Posterior cingulate gyrus (tissue), 11 donors: ENCODE results near the gene LTBP4.

Experiments used
- DNase-seq, 10 donors: peaks; one replicate each; pipeline versions ENCODE4 v3.0.0 to v3.0.0-alpha.2; 2020 to 2021; ENCODE audit warnings: mixed read lengths in 3 of 10
- intact Hi-C: fragments of 100-400 bp; cut with DNase I; formaldehyde crosslinking; loops from one replicate; pipeline ENCODE4 v1.15.1; 2023

LTBP4 gene

DNA sequence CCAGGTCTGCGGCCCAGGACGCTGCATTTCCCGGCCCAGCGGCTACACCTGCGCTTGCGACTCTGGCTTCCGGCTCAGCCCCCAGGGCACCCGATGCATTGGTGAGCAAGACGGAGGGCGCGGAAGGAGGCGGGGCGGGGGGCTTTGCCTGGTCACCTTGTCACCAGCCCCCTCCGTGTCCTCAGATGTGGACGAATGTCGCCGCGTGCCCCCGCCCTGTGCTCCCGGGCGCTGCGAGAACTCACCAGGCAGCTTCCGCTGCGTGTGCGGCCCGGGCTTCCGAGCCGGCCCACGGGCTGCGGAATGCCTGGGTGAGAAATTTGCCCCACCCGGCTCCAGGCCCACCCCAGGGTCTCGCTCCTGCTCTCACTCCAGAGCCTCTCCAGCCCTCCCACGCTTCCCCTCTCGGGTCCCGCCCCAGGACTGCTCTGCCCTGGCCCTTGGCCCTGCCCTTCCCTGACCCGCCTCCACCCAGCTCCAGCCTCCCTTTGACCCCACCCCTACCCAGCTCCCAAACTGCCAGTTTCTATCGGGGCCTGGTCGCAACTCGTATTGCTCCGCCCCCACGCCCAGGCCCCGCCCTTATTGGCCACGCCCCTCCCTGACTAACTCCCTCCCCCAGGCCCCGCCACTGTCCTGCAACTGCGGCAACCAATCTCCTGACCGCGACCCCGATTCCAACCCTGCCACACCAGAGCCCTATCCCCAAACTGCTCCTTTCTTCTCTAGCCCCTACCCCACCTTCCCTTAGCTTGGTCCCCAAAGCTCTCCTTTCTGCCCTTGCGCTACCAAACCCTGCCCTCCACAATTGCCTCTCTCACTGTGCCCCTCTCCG lies 8.6 kb downstream of the LTBP4 start:
- peak in 8 of 10 donors; percentile 38 to 96 (median 74) for DNase-seq
- intact Hi-C loops, result no loop called here

DNA sequence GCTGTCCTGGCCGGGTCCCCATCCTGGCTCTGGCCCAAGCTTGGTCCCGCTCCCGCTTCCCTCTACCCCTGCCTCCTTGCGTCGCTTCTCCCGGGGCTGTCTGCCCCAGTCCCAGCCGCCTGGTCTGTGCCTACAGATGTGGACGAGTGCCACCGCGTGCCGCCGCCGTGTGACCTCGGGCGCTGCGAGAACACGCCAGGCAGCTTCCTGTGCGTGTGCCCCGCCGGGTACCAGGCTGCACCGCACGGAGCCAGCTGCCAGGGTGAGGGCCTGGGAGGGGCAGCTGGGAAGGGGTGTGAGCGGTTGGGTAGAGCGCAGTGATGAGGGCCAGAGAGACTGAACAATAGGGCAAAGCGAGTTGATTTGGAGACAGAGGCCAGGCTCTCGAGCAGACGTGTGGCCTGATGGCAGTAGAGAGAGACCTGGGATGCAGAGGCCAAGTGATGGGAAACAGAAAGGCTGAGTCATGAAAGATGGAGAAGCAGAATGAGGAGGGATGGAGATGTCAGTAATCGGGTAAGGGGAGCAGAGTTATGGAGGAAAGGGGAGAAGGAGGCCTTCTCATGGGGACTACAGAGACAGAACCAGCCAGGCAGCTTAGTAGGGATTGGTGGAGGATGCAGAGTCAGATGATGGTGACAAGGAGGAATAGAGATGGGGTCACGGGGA lies 9.4 kb downstream of the LTBP4 start:
- peak in 5 of 10 donors; percentile 34 to 93 (median 57) for DNase-seq
- intact Hi-C loops, result no loop called here

DNA sequence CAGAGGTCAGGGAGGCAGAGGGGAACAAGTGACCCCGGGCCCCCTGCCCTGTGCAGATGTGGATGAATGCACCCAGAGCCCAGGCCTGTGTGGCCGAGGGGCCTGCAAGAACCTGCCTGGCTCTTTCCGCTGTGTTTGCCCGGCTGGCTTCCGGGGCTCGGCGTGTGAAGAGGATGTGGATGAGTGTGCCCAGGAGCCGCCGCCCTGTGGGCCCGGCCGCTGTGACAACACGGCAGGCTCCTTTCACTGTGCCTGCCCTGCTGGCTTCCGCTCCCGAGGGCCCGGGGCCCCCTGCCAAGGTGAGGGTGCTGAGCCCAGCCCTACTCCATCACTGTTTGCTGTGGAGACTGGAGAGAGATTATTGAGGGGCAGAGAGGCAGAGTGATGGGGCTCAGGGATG lies 9.9 kb downstream of the LTBP4 start:
- peak in 1 of 10 donors; percentile 74 for DNase-seq
- intact Hi-C loops, result no loop called here

DNA sequence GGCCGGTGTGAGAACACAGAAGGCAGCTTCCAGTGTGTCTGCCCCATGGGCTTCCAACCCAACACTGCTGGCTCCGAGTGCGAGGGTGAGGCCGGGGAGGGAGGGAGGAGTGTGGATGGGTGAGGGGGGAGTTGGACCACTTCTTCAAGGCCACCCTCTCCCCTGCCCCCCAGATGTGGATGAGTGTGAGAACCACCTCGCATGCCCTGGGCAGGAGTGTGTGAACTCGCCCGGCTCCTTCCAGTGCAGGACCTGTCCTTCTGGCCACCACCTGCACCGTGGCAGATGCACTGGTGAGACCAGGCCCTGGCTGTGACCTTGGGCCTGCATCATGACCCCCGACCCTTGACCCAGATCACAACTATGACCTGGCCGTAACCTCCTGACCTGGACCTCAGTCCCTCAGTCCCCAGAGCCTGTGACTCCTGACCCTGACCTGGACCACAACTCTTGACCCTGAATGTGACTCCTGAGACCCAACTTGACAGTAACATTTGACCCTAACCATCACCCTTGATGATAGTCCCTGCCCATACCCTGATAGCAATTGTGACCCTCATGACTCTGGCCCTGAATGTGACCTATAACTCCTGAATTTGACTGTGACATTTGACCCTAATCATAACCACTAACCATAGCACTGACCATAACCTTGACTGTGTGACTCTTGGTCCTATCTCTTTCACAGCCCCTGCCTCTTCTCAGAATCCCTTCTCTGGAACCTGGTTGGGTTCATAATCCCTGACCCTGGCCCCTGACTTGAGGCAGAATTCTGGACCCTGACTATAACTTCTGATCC lies 10.9 kb downstream of the LTBP4 start:
- intact Hi-C loops, result no loop called here

GRCh38 chr19:40612831-40613689 lies 11.9 kb downstream of the LTBP4 start:
- DNase-seq, result peak in 1 of 10 donors; percentile 82
- intact Hi-C loops, result no loop called here

More for the DNA sequence above, 10.9 kb downstream of the LTBP4 start:
- peak in 1 of 10 donors; percentile 43 for DNase-seq

DNA sequence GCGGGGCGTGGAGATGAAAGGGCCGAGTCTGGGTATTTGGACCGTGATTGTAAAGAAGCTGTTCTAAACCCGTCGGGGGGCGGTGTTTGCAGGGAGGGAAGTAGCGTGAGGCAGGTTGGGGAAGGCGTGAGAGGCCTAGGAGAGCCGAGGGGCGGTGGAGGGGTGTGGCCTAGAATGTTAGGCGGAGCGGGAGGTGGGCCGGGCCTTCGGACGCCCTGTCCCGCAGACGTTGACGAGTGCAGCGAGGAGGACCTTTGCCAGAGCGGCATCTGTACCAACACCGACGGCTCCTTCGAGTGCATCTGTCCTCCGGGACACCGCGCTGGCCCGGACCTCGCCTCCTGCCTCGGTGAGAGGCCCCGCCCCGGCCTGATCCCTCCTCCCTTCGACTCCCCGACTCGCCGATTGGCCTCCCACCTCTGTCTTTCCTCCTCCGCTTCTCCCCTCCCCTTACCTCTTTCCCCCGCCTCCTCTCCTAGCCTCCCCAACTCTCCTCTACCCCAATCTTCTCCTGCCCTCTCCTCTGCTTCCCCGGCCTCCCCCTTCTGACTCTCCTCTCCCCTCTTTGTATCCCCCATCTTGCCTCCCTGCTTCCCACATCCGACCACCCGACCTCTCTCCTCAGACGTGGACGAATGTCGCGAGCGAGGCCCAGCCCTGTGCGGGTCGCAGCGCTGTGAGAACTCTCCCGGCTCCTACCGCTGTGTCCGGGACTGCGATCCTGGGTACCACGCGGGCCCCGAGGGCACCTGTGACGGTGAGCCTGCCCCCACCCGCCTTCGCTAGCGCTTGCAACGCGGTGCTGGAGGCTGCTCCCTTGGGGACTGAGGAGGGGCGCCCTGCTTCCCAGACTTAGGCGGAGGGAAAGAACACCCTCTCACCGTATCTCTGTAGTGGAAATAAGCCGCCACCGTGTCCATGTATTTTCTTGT lies 12.8 kb downstream of the LTBP4 start:
- DNase-seq, result peak in 2 of 10 donors; percentile 77 to 86
- intact Hi-C loops, result no loop called here

DNA sequence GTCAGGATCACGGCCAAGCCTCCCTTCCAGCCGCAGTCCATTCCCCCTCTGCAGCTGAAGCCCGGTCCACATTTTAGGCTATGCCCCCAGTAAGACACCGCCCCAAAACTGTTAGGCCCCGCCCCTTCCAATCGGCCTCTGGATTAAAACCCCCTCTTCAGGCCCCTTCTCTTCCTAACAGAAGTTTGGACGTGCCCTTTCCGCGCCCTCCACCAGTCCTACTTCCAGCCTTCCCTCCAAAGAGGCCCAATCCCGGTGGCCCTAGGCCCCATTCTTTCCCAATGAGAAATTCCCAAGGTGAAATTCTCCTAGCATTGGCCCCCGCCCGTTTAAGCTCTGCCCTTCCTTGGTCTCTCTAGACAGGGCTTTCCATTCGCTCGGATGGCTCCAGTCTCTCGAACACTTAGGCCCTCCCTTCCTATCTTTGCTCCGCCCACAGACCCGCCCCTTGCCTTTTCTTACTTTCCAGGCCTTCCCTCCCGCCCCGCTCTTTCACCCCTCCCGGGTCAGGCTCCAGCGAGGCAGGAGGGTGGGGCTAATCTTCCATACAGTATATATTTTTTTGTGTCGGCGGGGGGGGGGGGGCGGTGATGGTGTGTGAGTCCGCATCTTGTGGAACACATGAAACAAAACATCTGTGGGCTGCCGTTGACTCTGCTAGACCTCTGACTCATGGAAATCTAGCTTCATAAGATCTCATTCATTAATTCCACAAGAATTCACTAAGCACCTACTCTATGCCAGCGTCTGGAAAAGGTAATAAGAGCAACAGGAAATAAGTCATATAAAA lies 13.6 kb downstream of the LTBP4 start:
- DNase-seq, result peak in 1 of 10 donors; percentile 64

DNA sequence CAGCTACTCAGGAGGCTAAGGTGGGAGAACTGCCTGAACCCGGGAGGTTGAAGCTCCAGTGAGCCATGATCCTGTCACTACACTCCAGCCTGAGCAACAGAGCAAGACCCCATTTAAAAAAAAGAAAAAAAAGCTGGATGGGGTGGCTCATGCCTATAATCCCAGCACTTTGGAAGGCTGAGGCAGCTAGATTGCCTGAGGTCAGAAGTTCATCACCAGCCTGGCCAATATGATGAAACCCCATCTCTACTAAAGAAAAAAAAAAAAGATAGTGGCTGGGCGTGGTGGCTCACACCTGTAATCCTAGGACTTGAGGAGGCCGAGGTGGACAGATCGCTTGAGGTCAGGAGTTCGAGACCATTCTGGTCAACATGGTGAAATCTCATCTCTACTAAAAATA lies 15.0 kb downstream of the LTBP4 start:
- intact Hi-C loops, result no loop called here
- peak in 2 of 10 donors; percentile 3 to 5 for DNase-seq

More for the DNA sequence above, 13.6 kb downstream of the LTBP4 start:
- intact Hi-C loops, result no loop called here

DNA sequence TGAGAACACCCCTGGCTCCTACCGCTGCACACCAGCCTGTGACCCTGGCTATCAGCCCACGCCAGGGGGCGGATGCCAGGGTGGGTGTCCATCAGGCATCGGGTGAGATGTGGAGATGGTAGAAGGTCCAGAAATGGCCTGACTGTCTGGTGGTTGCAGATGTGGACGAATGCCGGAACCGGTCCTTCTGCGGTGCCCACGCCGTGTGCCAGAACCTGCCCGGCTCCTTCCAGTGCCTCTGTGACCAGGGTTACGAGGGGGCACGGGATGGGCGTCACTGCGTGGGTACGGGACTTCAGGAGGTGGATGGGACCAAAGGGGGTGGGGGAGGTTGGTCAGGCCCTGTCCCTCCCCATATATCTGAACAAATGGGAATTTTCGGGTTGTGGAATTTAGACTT lies 15.8 kb downstream of the LTBP4 start:
- DNase-seq, result peak in 2 of 10 donors; percentile 6 to 59

DNA sequence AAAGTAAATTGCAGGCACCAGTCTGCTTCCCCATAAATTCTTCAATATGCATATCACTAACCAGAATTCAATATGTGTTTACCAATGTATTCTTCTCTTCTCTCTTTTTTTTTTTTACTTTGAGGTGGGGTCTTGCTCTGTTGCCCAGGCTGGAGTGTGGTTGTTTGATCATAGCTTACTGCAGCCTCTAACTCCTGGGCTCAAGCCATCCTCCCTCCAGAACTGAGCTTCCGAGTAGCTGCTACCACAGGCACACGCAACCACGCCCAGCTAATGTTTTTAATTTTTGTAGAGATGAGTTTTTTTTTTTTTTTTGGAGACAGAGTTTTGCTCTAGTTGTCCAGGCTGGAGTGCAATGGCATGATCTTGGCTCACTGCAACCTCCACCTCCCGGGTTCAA lies 16.8 kb downstream of the LTBP4 start:
- intact Hi-C loops, result no loop called here
- no peak for DNase-seq

More for the DNA sequence above, 15.8 kb downstream of the LTBP4 start:
- intact Hi-C loops, result no loop called here

DNA sequence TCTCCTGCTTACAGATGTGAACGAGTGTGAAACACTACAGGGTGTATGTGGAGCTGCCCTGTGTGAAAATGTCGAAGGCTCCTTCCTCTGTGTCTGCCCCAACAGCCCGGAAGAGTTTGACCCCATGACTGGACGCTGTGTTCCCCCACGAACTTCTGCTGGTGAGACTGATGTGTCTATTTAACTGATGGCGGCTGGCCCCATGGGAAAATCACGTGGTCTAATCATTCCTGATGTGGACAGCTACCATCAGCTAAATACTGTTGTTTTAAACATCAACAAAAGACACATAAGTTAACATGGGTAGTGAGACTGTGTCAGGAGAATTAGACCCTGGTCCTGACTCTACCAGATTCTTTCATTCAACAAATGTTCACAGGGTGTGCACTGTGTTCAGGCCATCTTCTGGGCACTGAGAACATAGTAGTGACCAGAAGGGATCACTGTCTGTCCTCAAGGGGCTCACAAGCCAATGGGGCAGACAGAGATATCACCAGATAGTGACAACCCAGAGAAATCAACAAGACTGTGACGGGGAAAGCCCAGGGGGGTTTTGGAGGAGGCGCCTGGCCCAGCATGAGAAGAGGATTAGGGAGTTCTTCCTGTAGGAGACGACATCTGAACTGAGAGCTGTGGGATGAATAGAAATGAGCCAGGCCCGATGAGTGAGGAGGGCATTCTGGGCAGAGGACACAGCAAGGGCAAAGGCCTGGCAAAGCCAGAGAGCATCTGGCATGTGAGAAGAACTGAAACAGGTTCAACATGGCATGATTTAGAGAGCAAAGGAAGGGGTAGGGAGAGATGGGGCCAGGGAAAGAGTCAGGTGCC lies 18.4 kb downstream of the LTBP4 start:
- intact Hi-C loops, result no loop called here
- peak in 1 of 10 donors; percentile 54 for DNase-seq

DNA sequence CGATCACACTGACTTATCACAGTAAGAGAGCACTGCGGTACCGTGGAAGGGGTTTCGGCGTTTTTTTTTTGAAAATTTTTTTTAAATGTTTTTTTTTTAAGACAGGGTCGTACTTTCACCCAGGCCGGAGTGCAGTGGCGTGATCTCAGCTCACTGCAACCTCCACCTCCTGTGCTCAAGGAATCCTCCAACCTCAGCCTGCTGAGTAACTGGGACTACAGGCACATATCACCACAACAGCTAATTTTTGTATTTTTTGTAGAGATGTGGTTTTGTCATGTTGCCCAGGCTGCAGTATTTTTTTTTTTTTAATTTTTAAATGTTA lies 19.0 kb downstream of the LTBP4 start:
- peak in 1 of 10 donors; percentile 29 for DNase-seq
- intact Hi-C loops, result no loop called here

DNA sequence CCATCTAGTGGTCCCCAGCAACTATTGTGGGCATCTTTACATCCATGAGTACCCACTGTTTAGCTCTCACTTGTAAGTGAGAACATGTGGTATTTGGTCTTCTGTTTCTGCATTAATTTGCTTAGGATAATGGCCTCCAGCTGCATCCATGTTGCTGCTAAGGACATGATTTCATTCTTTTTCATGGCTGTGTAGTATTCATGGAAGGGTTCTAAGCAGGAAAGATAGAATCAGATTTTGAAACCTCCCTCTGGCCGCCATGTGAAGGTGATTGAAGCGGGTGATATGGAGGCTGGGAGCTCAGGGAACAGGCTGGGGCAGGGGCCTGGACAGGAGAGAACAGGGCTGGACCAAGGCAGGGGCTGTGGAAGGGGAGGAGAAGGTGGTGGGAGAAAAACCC lies 20.1 kb downstream of the LTBP4 start:
- intact Hi-C loops, result no loop called here
- no peak for DNase-seq

DNA sequence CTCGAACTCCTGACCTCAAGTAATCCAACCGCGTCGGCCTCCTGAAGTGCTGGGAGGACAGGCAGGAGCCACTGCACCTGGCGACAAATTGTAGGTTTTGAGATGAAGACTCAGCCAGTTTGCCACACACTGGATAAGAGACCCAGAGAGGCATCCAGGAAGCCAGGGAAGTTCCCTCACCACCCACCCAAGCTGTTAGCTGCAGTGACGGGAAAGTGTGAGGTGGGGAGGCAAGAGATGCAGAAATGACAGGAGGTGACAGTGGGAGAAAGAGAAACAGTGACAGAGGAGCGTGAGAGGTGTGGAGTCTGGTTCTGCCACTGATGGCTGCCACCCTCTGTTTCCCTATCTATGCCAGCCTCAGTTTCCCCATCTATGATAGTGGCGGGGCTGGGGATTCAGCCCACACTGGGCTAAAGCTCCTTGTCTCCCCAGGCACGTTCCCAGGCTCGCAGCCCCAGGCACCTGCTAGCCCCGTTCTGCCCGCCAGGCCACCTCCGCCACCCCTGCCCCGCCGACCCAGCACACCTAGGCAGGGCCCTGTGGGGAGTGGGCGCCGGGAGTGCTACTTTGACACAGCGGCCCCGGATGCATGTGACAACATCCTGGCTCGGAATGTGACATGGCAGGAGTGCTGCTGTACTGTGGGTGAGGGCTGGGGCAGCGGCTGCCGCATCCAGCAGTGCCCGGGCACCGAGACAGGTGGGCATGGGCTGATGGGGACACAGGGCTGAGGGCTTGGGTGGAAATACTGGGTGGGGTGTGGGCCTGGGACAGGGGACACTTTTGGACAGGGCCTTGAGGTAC lies 21.0 kb downstream of the LTBP4 start:
- DNase-seq, result peak in 2 of 10 donors; percentile 62 to 70
- intact Hi-C loops, result no loop called here

DNA sequence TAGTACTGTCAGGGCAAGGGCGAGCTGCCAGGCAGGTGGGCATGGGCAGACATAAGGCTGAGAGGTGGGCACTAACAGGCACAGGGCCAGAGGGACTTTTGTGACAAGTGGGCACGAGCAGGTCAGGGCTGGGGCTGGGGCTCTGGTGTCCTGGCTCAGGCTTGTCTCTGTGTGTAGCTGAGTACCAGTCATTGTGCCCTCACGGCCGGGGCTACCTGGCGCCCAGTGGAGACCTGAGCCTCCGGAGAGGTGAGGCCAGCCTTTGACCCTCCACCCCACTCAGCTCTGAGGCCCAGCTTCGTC lies 21.6 kb downstream of the LTBP4 start:
- intact Hi-C loops, result no loop called here
- peak in 2 of 10 donors; percentile 70 to 82 for DNase-seq

DNA sequence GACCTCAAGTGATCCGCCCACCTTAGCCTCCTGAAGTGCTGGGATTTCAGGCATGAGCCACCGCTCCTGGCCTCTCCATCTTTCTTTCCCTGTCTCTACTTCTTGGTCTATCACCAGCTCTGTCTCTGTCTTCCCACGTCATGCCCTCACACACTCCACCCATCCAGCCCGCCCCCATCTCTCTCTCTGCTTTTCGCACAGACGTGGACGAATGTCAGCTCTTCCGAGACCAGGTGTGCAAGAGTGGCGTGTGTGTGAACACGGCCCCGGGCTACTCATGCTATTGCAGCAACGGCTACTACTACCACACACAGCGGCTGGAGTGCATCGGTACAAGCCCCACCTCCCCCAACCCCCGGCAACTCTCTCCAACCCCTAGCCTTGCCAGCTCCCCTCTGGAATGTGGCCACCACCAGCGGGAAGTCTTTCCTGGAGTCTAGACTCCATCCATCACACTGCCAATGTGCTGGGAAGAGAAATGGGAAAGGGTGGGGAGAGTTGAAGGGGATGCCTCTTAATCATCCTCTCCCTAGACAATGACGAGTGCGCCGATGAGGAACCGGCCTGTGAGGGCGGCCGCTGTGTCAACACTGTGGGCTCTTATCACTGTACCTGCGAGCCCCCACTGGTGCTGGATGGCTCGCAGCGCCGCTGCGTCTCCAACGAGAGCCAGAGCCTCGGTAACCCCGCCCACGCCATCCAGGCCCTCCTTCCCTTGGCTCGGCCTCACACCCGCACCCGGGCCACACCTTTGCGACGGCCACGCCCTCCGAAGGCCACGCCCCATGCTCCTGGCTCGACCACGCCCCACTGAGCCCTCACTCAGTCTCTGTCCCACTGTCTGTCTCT lies 22.5 kb downstream of the LTBP4 start:
- DNase-seq, result peak in 1 of 10 donors; percentile 75
- intact Hi-C loops, result no loop called here
